Lung microvascular endothelial cell (primary cell): Measurements from ENCODE around the gene CTNS. TPM values are rescaled to one million over a fixed set of nuclear protein-coding genes. Genes with fewer than 3 reads are reported as not detected.

Source experiments
- DNase-seq, 2 donors: peaks; one replicate each; pipeline versions ENCODE4 v3.0.0 to v3.0.0-alpha.2; 2010; ENCODE audit warnings: low read depth in 2 of 2
- total RNA-seq: library from RNA; depleted of rRNA; stranded (reverse); fragments of >200 nt; gene quantifications from 2 replicates; pipeline ENCODE4 v1.2.1, GENCODE V29; 2014

CTNS gene
- total RNA-seq, 1 donor from 2014 or later = 23.4 TPM

DNA sequence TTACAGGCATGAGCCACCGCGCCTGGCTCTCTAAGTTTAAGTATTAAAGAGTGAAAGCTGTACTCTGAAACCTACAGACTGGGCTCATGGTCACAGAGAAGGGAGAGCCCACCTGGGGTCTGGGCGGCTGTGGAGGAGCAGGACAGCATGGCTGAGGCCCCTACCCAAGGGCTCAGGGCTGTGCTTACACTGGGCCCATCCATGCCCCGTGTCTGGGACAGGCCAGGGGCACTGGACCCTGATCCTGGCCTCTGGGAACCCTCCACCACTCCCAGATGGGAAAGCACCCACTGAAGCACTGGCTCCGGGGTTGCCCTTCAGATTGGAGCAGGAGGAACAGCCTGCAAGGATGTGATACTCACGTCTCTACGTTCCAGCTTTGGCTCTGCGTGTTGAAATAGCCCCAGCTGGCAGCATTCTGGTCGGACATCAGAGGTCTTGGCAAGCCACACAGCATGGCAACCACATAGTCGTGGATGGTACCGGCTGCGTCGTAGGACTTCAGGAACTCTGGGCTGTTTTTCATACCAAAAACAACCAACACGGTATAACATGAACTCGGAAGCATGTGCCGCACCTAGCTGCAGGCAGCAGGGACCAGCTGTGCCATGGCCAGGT lies 13.5 kb upstream of the CTNS start:
- DNase-seq = no peak

DNA sequence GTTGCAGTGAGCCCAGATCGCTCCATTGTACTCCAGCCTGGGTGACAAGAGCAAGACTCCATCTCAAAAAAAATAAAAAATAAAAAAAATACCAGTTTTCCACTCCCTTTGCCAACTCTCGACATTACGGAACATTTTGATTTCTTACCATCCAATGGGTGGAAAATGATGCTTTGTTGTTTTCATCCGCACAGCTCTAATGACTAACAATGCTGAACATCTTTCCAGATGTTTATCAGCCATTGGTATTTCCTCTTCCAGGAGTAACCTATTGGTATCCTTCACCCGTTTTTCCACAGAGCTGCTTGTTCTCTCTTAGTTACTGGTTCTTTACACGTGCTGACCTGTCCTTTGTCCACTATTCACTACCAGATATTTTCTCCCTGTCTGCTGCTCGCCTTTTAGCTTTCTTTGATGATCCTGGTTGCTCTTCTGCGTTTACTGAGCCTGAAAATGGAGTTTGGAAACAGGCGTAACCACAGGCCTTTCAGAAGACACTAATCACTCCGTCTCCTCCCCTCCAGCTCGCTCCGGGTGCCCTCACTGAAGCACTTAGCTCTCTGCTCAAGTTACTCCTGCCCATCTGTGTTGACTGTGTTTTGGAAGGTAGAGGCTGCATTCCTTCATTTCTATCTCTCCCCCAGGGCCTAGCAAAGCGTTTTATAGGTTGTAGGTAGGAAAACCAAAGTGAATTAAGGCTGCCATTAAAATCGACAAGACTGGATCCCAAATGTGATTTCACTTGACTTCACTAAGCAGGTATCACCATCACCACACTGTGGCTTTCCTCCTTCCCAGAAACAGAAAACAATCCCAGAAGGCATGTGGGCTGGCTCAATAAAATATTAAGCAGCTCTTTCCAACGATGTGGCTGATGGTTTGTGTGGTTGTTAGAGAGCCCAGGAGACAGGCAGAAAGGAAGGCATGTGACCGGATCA lies 9.5 kb upstream of the CTNS start:
- DNase-seq = peak in 1 of 2 donors; percentile 78

DNA sequence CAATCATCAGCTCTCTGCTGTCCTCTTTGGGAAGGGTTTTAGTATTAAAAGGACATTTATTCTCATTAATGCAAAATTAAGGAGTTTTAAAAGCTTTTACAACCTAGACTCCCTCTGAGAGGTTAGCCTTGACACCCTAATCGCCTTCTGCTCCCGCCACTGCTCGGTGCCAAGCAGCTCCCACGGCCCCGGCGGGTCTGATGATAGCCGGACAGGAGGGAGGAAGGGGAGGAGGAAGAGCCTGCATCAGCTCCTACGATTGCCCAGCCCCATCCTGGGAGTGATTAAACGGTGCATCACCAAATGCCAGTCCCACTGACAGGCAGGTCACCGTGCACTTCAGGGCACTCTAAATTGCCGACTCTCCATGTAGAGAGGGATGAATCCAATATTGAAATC lies 8.8 kb upstream of the CTNS start:
- DNase-seq = no peak

DNA sequence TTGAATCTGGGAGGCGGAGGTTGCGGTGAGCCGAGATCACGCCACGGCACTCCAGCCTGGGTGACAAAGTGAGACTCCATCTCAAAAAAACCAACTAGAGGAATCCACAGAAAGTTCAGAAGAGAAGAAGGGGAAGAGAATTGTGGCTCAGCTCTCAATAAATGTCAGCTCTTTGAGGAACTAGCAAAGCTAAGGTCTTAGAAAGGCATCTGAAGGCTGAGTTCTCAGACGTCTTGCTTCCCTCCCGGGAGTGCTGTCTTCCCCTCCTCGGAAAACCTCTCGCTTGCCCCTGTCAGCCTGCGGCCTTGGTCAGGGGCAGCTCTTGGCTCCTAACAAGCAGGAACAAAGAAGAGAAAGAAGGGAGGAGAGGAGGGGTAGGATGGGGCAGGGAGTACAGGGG lies 5.8 kb upstream of the CTNS start:
- DNase-seq = no peak

DNA sequence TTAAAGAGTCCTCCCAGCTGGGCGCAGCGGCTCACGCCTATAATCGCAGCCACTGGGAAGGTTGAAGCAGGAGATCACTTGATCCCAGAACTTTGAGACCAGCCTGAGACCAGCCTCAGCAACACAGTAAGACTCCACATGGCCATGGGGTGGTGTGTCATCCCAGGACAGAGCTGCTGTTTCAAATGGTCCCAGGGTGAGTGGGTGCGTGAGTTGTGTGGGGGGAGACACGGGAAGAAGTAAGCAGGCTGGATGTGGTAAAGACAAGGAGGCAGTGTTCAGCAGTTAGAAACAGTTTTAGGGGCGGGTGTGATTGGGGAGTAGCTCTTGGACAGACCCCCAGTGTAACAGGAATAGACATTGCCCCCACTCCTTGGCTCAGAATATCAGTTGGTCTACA lies 4.3 kb upstream of the CTNS start:
- DNase-seq = no peak

DNA sequence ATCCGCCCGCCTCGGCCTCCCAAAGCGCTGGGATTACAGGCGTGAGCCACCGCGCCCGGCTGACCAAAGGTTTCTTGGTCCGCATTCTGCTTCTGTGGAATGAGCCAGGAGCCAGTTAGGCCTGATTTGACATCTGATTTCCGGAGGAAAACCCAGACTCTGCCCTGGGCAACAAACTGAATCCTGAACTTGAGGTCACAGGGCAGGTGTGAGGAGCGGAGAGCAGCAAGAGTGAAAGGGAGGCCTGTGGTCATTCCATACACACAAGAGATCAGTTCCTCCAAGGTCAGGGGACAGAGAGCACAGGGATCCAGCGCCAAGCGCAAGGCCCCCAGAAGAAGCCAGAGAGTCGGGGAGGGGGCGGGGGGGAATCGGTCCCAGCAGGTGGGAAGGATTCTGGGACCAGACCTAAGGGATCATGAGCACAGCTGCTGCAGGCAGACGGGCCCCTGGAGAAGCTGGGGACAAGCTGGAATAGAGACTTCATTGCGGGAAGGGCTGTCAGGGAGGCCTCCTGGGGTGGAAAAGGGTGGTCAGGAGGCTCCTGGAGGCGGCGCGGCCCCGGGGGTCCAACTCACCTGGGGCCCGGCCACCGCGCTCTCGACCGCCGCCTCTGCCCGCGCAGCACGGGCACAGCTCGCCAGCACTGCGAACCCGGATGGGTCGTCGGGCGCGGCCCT lies 946 bp upstream of the CTNS start:
- no peak for DNase-seq

DNA sequence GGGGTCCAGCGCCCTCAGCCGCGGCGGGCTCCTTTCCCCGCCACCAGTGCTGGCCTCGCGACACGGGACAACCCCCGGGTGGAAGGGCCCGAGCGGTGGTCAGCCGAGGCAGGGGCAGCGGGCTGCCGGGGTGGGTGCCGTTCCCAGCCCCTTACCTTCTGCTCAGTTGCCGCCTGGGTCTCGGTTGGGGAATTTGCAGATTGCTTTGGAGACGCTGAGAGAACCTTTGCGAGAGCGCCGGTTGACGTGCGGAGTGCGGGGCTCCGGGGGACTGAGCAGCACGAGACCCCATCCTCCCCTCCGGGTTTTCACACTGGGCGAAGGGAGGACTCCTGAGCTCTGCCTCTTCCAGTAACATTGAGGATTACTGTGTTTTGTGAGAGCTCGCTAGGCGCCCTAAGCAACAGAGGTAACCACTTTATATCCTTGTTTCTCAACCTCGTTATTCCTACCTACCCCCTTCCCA lies 381 bp downstream of the CTNS start:
- no peak for DNase-seq

DNA sequence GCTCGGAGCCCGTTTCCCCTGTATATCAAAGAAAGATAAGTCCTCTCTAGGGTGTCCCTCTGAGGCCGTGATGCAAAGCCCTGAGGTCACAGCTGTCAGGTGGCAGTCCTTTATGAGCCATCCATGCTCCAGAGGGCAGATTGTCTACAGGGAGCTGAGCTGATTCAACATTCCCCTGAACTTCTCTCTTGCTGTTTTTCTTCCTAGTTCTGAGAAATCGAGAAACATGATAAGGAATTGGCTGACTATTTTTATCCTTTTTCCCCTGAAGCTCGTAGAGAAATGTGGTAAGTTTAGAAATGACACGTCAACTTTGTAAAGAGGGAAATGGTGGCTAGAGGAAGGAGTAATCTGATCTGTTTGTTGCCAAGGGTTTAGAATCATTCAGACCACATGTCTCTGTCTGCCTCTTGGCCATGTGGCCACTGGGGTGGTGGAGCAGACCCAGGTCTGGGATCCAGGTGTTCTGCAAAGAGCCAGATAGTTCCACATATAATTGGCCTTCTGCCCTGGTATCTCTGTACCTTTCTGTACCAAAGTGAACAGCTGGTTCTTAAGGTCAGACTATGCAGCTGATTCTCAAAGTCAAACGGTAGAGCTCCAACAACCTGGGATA lies 3.5 kb downstream of the CTNS start:
- DNase-seq = peak in 1 of 2 donors; percentile 25

DNA sequence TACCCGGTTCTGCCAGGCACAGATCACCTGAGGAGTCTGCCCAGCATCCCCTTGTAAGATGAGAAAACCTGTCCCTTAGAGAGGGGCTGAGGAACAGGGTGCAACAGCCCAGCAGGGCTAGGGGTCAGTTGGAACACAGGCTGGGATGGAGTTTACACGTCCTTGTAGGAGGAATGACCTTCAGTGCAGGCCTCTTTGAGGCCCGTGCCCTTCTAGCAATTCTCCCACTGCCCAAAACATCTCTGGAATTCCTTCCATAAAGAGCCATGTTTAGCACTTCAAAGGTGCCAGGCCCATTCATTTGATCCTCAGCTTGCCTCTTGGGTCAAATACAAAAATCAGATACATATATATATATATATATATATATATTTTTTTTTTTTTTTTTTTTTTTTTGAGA lies 4.5 kb downstream of the CTNS start:
- DNase-seq = no peak

DNA sequence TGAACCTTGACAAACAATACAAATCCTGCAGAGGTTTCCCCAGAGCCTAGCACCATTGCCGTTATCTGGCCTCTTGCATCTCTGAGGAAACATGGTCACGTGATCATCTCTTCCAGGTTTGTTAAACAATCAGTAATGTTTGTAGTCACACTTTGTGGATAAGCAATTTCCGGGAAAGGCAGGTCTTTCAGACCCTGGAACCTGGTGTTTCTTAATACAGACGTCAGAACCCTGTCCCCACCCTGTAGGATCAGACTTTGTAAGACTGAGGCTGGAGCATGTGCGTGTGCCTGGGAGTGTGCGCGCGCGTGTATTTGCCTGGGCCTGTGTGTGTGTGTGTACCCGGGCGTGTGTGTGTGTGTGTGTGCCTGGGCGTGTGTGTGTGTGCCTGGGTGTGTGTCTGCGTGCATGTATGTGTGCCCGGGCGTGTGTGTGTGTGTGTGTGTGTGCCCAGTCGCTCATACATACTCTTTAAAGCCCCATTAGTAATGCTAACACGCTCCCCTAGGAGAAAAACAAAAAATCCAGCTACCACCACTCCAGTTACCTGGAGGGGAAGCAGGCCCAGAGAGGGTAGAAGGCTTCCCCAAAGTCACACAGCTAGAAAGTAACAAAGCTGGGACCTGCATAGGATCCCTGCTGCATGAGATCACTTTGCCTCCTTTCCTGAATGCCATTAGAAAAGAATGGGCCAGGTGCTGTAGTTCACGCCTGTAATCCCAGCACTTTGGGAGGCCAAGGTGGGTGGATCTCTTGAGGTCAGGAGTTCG lies 5.3 kb downstream of the CTNS start:
- DNase-seq = no peak

DNA sequence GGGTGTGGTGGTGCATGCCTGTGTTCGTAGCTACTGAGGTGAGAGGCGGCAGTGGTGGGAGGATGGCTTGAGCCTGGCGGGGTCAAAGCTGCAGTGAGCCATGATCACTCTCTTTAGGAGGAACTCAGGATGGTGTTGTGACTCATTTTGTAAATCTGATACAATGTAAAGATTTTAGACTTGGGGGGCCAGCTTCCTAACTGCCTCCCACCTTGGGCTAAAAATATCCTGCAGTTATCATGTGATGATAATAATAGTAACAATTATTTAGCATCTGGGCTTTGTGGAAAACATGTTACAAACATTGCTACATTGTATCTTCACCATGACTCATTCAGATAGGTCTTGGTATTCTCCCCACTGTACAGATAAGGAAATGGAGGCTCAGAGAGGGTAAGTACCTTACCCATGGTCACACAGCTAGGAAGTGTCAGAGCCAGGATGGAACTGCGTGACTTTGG lies 7.4 kb downstream of the CTNS start:
- DNase-seq = no peak

DNA sequence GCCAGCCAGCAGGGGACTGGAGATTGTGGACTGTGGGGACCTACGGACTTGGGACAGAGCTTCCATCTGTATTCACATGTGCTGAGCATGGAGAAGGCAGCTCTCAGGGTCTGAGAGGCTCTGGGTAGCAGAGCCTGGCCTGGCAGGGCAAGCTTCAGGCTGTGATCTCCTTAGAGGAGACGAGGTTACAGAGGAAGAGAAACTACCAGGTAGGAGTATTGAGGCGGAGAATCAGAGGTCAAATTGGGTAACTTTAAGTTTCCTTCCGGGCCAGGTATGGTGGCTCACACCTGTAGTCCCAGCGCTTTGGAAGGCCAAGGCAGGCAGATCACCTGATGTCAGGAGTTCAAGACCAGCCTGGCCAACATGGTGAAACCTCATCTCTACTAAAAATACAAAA lies 8.8 kb downstream of the CTNS start:
- no peak for DNase-seq

DNA sequence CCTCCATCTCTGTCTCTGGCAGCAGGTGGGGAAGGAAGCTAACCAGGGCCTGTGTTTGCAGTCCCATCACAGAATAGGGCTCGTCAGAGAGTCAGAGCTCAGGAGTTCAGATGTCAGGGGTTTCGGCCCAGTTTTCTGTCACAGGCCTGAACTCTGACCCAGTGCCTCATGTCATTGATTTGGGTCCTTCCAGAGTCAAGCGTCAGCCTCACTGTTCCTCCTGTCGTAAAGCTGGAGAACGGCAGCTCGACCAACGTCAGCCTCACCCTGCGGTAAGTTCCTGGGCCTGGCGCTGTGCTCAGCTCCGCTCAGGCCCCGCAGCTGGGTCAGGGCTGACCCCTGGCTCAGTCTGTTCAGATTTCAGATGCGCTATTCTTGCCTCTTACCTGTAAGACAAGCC lies 10.7 kb downstream of the CTNS start:
- DNase-seq = peak in 1 of 2 donors; percentile 42

DNA sequence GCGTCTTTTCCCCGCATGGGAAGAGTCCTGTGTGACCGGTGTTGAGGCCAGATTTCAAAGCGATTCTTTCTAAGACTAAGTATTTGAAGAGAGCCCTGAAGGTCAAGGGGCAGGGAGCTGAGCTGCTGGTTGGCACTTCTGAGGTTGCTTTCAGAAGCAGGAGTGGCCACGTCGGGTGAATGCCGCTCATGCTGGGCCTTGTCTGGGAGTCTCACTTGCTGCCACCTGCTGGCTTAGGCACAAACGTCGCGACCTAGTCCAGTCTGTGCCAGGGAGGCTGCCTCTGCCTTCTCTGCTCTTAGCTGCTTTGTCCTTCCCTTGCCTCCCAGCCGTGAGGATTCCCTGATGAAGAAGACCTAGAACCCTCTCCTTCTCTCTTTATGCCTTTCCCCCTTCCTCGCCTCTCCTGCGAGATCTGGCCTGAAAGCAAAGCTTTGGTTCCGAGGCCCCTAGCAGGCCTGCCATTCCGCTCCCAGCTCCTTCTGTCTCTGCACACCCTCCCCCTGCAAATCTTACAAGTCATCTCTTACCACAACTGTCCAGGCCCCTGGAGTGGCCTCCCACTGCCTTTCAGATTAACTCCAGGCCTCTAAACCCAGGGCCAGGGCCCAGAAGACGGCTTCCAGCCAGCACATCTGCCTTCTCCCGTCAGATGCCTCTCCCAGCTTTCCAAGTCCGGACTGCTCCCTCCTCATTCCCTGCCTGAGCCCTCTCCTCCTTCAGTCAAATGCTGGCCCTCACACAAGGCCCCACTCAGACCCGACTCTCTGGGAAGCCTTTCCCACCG lies 11.4 kb downstream of the CTNS start:
- peak; percentile 76 to 82 for DNase-seq

DNA sequence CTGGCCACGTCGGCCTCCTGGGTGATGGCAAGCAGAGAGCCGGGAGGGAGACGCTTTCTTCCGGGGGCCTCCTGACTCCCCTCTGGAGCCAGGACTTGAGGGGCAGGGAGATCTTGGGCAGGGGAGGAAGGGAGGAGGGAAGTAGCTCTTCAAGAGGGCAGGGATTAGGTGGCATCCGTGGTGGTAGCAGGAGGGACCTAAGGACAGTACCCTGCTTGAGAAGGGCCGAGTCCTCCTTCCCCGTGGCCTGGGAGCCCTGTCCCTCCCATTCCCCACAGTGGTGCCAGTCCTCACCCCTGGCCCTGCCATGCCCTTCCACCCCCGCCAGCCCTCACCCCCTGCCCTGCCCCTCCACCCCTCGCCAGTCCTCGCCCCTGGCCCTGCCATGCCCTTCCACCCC lies 19.2 kb downstream of the CTNS start:
- DNase-seq = no peak

DNA sequence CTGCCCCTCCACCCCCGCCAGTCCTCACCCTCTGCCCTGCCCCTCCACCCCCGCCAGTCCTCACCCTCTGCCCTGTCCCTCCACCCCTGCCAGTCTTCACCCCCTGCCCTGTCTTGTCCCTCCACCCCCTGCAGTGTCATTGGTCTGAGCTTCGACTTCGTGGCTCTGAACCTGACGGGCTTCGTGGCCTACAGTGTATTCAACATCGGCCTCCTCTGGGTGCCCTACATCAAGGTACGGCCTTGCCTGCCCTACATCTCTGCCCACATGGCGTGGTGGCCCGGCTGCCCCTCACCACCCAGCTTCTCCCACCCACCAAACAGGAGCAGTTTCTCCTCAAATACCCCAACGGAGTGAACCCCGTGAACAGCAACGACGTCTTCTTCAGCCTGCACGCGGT lies 19.8 kb downstream of the CTNS start:
- DNase-seq = no peak

DNA sequence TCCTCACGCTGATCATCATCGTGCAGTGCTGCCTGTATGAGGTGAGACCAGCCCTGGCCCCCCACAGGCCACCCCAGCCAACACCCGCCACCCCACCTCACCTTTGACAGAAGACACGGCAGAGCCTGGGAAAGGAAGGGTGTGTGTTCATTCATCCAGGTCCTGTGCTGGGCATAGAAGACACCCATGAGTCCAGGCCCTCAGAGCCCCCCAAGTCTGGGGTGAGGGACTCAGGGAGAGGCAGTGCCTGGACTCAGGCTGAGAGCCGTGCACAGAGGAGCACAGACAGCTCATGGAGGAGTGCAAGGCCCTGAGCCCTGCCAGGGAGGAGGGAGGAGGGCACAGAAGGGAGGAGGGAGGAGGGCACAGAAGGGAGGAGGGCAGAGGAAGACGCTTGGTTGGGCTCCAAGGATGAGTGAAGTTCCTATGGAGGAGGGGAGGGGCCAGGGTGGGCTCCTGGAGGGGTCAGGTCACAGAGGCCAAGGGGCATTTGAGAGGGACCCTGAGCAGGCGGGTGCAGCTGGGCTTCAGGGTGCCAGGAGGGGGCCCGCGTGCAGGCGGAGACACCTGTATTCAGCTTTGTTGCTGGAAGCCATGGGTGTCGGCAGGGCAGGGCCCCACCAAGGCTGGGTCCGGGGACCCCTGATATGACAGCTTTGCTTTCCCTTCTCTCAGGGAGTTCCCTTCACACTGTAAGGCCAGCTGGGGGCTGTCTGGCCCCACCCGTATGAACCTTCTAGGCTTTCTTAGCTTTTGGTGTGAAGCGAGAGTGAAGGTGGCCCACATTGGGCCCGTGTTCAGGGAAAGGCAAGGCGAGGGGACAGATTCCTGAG lies 20.4 kb downstream of the CTNS start:
- no peak for DNase-seq

DNA sequence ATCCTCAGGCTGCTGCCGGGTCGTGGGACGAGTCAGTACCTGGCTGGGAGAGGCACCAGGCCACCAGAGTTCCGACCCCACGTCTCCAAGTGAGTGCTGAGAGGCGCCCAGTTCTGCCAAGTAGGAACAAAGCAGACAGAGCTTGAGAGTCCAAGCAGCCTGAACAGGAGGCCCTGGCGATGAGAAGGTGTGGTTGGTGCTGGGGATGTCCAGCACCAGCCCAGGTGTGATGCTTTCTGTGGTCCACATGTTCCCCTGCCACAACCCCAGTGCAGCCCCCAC lies 21.0 kb downstream of the CTNS start:
- DNase-seq = no peak
